HG02970 (cell line): Measurements from ENCODE around the gene ABLIM2.

Experiments used
- ATAC-seq: cut with Tn5 transposase; IDR thresholded peaks from one replicate; pipeline ENCODE4 v1.9.1; 2021; ENCODE audit warnings: mild to moderate bottlenecking, moderate library complexity, moderate number of reproducible peaks; ENCODE audit not compliant: unreplicated experiment, low FRiP score

The ABLIM2 gene

GRCh38 chr4:8053688-8054449, 104.7 kb downstream of the ABLIM2 start:
- ATAC-seq = no peak

GRCh38 chr4:8052160-8052691, 106.4 kb downstream of the ABLIM2 start:
- no peak for ATAC-seq

DNA sequence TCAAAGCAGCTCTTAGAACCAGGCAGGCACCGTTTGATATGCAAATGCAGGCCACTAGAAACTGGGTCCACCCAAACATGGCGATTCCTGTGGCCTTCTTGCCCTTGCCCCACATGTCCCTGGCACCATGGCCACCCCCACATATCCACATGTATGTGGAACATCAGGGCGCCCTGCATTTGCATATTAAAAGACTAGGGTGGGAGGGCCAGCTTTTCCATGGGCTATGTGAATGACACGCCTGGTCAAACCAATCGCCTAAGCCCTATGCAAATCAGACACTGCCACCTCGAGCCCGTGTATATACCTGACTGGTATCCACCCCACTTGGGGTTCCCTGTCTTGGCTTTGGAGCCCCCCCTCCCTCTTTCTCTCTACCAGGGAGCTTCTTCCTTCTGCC, 107.0 kb downstream of the ABLIM2 start:
- ATAC-seq = no peak

DNA sequence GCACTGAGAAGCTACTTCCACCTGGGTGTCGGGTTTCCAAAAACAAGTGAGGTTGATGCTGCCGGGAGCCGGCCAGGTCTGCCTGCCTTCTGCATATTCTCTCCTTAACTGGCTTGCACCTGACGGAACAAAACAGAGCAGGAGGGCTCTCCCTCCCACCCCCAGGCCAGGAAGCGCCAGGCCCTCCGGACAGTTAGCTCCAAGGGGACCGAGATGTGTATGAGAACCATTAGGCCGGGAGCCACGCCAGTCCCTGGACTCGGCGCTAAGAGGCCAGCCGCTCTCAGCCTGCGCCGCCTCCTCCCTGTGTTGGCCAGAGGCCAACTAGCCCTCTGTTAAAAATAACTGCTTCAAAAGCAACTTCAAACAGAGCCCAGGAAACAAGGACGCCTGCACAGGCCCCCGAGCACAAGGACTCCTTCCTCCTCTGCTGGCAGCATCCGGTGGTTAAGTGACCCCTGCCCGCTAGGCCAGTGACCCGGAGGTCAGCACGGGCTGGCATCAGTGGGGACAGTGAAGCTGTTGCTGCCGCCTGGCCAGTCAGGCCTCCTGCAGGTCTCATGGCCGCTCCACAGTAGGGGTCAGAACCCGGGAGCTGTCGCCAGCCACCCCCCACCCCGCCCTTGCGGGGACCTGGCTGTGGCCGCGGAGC, 107.9 kb downstream of the ABLIM2 start:
- no peak for ATAC-seq

- ATAC-seq = no peak
Measured at GRCh38 chr4:8050180-8050554, 108.4 kb downstream of the ABLIM2 start.

DNA sequence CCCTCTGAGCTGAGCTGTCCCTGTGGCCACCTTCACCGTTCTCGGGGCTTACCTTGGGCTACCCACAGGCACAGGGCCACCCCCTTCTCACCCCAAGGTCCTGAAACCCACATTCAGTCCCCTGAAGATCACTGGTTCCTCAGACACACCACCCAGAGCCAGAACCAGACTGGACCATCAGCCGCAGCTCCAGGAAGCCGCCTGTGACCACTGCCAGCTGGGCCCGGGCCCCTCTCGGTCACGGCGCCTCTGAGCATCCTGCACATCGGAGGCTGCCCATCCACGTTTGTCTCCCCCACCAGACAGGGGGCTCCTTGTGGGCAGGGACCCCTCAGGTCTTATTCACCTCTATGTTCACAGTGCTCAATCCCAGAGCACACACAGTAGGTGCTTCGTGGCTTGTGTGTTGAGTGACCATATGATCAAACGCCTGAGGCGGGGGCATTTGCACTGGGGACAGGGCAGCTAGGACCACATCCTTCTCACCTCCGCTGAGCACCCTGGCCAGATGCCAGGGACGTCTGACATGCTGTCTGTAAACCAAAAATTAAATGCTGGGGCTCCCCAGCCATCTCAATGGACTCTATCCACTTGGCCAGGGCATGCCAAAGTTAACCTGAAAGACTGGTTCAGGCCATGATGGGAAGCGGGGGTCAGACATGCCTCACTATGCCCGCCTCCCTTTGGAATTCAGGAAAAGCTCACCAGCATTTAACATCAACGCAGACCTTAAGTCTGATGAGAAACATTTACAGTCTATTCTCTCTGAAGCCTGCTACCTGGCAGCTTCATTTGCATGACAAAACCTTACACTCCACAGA, 109.5 kb downstream of the ABLIM2 start:
- no peak for ATAC-seq

GRCh38 chr4:8047837-8048678, 110.6 kb downstream of the ABLIM2 start:
- no peak for ATAC-seq

DNA sequence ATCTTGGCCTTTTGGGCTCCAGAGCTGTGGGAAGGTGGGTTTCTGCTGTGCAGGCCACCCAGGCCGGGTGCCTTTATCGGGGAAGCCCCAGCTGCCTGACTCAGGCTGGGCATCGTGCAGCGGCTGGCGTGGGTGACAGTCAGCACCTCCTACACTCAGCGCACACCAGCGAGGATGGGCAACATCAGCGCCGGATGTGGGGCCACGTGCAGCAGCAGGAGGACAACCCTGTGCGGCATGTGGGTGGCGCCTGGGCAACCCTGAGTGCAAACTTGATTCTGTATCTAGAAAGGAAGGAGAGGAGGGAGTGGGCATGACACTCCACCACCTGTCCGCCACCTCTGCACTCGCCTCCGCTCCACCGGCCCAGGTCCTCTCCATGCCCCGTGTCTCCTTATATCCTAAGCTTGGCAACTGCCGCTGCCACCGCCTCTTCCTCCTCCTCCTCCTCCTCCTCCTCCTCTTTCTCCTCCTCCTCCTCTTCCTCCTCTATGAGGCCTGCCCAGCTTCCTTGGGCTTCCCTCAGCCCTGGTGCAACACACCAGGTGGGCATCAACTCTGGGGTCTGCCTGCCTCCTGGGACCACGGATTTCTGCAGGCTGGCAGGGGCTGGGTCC, 111.6 kb downstream of the ABLIM2 start:
- ATAC-seq = no peak

DNA sequence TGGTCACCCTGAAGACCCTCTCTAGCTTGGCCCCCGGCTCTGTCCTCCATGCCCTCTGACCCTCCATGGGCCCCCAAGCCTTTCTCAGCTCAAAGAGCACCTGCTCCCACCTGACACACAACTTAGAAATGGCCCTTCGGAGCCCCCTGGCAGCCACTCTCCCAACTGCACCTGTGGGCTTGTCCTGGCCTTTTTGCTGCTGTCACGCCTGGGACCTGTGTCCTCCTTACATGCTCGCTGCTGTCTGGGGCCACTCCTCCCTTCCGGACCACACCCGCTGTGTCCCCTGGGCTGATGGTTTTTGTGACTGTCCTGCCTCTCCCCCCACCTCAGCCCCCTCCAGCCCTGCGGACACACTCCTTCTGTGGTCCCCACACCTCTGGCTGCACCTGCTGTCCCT, 112.7 kb downstream of the ABLIM2 start:
- ATAC-seq = no peak

- no peak for ATAC-seq
Measured at GRCh38 chr4:8044699-8045098, 113.9 kb downstream of the ABLIM2 start.

DNA sequence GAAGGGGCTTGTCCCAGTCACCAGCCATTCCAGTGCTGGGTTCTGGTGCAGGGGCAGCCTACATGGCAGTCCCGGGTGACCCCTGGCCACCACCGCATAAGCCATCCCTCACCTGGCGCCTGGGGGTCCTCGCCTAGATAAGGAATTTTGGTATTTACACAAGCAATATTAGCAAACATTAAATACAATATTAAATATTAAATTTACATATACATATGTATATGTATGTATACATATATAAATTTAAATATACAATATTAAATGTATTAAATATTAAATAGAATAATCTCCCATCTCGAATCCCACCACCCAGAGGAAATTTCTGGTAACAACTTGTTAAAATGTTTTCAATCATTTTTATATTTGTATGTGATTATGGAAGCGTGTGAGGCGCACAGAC, 114.4 kb downstream of the ABLIM2 start:
- ATAC-seq = no peak

- no peak for ATAC-seq
Measured at GRCh38 chr4:8043596-8043995, 115.0 kb downstream of the ABLIM2 start.

DNA sequence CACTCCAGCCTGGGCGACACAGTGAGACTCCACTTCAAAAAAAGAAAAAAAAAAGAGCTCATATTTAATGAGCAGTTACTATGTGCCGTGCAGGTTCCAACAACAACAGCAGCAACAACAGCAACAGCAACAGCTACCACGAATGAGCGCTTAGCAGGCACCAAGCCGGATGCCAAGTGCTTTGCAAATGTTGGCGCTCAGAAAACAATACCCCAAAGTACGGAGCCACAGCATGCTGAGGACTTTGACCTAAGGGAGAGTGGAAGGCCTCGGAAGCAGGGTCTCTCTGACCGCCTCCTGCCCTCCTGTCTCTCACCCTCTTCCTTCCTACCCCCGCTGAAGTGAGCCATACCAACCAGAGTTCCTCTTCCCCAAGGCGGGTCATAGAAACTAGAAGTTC, 116.7 kb downstream of the ABLIM2 start:
- no peak for ATAC-seq

GRCh38 chr4:8041172-8041571, 117.4 kb downstream of the ABLIM2 start:
- no peak for ATAC-seq

GRCh38 chr4:8040607-8041006, 118.0 kb downstream of the ABLIM2 start:
- ATAC-seq = no peak

- no peak for ATAC-seq
Measured at GRCh38 chr4:8039853-8040252, 118.8 kb downstream of the ABLIM2 start.

DNA sequence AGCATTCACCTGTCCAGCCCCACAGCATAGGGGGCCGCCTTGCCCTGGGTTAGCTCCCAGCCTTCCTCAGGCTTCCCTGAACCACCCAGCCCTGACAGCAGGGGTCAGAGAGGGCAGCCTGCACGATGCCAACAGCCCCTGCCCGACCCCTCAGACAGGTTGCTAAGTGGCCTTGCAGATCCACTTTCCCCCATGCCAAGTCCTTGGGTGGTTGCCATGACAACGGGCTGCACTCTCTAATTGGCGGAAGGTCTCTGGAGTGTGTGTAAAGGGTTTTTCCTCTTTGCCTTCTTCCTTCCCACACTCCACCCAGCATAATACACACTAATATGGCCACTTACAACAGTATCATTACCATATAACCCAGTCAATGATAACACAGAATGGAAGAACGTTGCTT, 119.3 kb downstream of the ABLIM2 start:
- ATAC-seq = no peak

DNA sequence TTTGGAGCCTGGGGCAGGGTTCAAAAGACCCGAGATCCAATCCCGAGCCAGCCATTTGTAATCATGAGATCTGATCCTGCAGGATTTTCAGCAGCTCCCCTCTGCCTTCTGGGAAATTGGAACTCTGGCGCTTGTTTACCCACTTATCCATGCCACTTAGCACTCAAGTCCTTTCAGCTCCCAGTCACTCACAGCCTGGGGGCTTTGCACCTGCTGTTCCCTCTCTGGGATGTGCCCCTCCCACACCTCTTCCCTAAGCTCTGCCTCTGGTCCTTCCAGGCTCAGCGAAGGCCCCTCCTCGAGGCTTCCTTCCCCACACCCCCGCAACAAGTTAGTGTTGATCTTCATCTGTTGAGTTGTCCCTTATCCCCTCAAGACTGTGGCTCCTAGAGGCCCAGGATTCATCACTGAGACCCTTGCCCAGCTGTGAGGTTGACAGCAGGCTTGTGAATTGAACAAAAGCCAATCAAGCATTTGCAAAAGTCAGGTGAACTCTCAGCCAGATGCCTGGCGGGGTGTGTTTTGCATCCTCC, 119.8 kb downstream of the ABLIM2 start:
- ATAC-seq = no peak

DNA sequence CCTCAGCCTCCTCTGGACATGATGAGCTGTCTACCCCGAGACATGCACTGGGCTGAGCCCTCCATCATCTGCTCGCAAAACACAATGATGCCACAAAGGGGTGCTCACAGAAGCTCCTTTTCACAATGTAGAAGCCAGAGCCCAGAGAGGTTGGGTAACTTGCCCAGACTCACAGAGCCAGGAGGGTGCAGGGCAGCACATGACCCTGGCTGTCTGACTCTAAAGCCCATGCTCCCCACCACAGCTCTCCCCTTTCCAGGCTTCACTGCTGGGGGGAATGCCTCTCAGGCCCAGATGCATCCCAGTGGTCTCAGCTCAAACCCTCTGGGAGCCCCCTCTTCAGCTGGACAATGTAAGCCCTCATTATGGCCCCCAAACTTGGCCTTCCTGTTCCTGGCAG, 120.5 kb downstream of the ABLIM2 start:
- no peak for ATAC-seq
